Muscle layer of colon (tissue), 2 donors: ENCODE results near the gene LMF2.

Experiments used
- H3K27ac ChIP-seq: one replicate; pipeline ENCODE4 v1.7.0; 2013; ENCODE audit warnings: low read depth, mild to moderate bottlenecking, low read length, moderate library complexity
- H3K27me3 ChIP-seq, 2 donors: one replicate each; pipeline ENCODE4 v1.7.0; 2013; ENCODE audit warnings: low read length in 2 of 2, mild to moderate bottlenecking in 2 of 2; ENCODE audit not compliant: insufficient read depth in 2 of 2, control insufficient read depth in 1 of 2
- H3K36me3 ChIP-seq: one replicate; pipeline ENCODE4 v1.7.0; 2013; ENCODE audit warnings: mild to moderate bottlenecking, low read length; ENCODE audit not compliant: insufficient read depth
- H3K4me1 ChIP-seq: one replicate; pipeline ENCODE4 v1.7.0; 2013; ENCODE audit warnings: mild to moderate bottlenecking, low read length; ENCODE audit not compliant: insufficient read depth
- H3K4me3 ChIP-seq, 2 donors: one replicate each; pipeline ENCODE4 v1.7.0; 2013; ENCODE audit warnings: low read length in 2 of 2, low read depth in 1 of 2, mild to moderate bottlenecking in 1 of 2, moderate library complexity in 1 of 2
- H3K9ac ChIP-seq: one replicate; pipeline ENCODE4 v1.7.0; 2013; ENCODE audit warnings: low read length
- H3K9me3 ChIP-seq: one replicate; pipeline ENCODE4 v1.7.0; 2013; ENCODE audit warnings: mild to moderate bottlenecking, low read length
- donor health status: abdominal sarcoma.
- donor health status: Adenocarcinoma of cecum.

The LMF2 gene

DNA sequence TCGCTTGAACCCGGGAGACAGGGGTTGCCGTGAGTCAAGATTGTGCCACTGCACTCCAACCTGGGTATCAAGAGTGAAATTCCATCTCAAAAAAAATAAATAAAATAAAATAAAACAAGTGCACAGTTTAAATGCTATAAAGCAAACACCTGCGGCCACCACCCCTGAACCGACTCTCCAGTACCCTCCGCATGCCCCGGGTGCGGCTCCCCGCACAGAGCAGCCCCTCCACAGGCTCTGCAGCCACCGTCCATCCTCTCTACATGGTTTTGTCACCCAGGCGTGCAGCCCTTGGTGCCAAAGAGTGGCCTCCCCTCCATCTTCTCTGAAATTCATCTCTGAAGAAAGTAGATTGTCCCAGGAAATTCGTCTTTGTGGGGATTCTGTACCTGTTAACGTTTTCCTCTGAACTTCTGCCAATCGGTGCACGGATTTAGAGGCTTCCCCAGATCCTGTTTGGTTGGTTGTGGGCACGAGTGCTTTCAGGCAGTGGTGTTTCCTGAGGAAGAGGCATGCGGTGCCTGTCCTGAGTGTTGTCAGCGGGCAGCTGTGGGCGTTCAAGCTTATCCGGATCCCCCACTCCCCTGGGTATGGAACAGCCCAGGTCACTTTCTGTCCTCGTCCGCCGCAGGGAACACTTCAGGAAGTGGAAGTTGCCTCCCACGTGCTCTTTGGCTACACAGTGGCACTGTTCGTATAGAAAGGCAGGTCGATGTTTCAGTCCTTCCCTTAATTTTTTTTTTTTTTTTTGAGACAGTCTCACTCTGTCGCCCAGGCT is 16.8 kb downstream of the LMF2 start:
- H3K27me3 ChIP-seq: no peaks in the 10 kb centered on the region
- H3K4me1 ChIP-seq: no peaks in the 10 kb centered on the region
- H3K4me3 ChIP-seq: no peak overlapping the region
- H3K27ac ChIP-seq: no peak overlapping the region
- H3K36me3 ChIP-seq: no peaks in the 10 kb centered on the region
- H3K9me3 ChIP-seq: no peaks in the 10 kb centered on the region
- H3K9ac ChIP-seq: no peak overlapping the region

DNA sequence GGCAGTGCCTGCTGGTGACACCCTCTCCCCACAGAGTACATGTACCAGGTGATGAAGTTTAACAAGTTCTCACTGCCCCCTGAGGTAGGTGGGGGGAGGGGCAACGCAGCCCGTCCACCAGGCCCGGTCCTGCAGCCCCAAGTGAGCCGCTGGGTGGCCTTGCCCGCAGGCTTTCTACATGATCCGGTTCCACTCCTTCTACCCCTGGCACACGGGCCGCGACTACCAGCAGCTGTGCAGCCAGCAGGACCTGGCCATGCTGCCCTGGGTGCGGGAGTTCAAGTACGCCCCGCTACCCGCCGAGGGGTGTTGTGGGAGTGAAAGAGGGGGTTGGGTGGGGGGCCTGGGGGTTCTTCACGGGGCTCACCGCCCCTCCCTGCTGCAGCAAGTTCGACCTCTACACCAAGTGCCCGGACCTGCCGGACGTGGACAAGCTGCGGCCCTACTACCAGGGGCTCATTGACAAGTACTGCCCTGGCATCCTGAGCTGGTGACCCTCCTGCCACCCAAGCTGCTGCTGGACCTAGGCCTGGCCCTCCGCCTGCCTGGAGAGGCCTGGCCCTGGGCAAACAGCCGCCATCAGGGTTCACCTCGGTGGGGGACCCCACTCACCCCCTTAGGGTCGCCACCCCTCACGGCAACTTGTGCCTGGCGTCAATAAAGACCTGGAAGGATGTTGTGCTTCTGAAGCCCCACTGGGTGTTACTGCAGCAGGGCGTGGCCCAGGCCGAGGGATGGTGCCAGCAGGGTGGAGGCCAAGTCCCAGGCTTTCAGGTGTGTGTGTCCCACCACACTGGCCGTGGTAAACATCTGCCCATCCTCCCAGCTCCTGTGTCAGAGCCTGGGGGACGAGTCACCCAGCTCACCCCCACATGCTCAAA is 17.9 kb downstream of the LMF2 start:
- Histone ChIP-seq H3K4me1 (no peaks in the 10 kb centered on the region), H3K36me3 (no peaks in the 10 kb centered on the region), H3K9ac (no peak overlapping the region), H3K4me3 (no peak overlapping the region), H3K27me3 (no peaks in the 10 kb centered on the region), H3K27ac (no peak overlapping the region), H3K9me3 (no peaks in the 10 kb centered on the region)

DNA sequence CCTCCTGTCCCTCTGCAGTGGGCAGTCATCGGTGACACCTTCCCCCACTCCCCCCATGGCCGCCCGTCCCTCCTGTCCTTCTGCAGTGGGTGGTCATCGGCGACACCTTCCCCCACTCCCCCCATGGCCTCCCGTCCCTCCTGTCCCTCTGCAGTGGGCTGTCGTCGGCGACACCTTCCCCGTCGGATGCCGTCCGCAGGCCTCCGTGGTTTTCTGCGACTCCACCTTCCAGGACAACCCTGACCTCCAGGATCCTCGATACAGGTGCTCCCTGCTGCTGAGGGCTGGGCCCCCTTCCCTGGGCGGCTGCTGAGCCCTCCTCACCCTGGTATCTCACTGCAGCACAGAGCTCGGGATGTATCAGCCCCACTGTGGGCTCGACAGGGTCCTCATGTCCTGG is 18.6 kb downstream of the LMF2 start:
- no peaks in the 10 kb centered on the region for H3K9me3 ChIP-seq
- no peak overlapping the region for H3K9ac ChIP-seq
- no peak overlapping the region for H3K4me3 ChIP-seq
- no peaks in the 10 kb centered on the region for H3K36me3 ChIP-seq
- H3K4me1 ChIP-seq: no peaks in the 10 kb centered on the region
- H3K27ac ChIP-seq: no peak overlapping the region
- peaks cover 0 to 5% of the 10 kb centered on the region in 2 donors for H3K27me3 ChIP-seq

DNA sequence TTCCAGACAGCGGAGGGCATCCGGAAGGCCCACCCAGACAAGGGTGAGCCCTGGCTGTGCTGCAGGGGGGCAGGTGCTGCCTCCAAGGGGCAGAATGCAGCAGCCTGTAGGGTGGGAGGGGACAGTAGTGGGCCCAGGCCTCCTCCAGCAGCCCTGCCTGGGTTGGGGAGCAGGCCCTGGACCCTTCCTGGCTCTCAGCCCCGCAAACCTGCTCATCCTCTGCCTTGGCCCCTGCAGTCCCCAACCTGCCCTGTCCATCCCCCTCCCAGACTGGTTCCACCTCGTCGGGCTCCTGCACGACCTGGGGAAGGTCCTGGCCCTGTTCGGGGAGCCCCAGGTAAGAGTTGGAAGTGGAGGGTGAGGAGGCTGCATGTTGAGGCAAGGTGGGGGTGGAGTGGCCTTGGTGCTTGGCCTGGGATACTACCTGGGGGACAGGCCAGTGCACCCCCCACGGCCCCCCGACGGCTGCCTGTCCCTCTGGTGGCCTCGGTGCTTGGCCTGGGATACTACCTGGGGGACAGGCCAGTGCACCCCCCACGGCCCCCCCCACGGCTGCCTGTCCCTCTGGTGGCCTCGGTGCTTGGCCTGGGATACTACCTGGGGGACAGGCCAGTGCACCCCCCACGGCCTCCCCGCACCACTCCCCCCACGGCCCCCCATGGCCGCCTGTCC is 19.4 kb downstream of the LMF2 start:
- H3K9ac ChIP-seq: no peak overlapping the region
- no peaks in the 10 kb centered on the region for H3K9me3 ChIP-seq
- H3K27ac ChIP-seq: no peak overlapping the region
- no peaks in the 10 kb centered on the region for H3K36me3 ChIP-seq
- H3K4me3 ChIP-seq: no peak overlapping the region
- no peaks in the 10 kb centered on the region for H3K4me1 ChIP-seq
- H3K27me3 ChIP-seq: peaks cover 0 to 12% of the 10 kb centered on the region in 2 donors

DNA sequence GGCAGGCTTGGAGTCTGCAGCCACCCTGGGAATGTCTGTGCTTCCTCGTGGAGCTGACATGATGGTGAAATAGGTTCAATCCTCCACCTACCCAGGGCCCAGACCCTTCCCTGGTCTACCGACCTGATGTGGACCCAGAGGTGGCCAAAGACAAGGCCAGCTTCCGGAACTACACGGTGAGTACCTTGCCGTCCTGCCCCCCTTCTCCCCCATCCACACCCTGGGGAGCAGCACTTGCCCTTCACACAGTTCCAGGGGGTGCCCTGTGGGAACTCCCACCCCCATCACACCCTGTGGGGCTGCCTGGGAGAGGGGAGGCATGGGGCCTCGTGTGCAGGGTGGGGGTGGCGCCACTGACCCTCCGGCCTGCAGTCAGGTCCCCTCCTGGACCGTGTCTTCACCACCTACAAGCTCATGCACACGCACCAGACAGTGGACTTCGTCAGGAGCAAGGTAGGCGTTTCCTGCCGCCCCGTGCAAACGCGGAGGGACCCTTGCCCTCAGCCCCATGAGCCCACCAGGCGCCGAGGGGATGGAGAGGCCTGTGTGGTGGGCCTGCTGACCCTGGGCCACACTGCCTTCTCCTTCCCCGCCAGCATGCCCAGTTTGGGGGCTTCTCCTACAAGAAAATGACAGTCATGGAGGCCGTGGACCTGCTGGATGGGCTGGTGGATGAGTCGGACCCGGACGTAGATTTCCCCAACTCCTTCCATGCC is 20.1 kb downstream of the LMF2 start:
- Histone ChIP-seq H3K27me3 (peaks cover 0 to 19% of the 10 kb centered on the region in 2 donors), H3K9ac (no peak overlapping the region), H3K36me3 (no peaks in the 10 kb centered on the region), H3K27ac (no peak overlapping the region), H3K4me1 (no peaks in the 10 kb centered on the region), H3K9me3 (no peaks in the 10 kb centered on the region), H3K4me3 (no peak overlapping the region)

DNA sequence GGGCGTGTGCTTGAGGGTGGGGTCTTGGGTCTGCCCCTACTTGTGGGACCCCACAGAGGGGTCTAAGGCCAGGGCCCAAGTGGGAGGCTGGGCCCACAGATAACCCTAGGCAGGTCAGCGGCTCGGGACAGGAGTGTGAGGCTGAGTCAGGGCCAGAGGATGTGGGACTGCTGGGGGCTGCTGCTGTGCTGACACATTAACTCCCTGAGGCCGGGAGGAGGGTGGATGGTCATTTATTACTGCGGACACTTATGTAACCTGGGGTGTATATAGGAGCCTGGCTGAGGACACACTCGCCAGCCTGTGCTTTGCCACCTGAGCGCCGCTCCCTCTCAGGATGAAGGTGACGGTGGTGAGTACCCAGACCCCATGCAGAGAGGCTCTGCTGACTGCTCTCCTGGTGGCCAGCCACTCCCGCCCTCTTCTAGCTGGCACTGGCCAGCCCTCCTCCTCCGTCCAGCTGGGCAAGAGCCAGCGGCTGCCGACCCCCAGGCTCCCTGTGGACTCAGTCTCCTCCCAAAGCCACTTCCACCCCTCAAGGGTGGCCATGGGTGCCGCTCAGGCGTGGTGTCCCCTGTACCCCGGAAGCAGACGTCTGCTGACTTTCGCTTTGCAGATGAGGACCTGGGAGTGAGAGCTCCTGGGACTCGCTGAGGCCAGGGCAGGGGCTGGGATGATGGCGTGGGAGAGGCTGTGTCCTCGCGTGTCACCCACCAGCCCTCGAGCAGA is 20.8 kb downstream of the LMF2 start, which contains the start of gene MIOX:
Gene MIOX, plus strand, starts transcription at position 299 of the 729 bp plus-strand sequence. Its CDS starts 39 bp downstream, at position 338.
- Histone ChIP-seq H3K27ac (no peak within 1 kb of the TSS), H3K9me3 (no peaks in the 10 kb centered on the region), H3K27me3 (peaks cover 0 to 27% of the 10 kb centered on the region in 2 donors)

DNA sequence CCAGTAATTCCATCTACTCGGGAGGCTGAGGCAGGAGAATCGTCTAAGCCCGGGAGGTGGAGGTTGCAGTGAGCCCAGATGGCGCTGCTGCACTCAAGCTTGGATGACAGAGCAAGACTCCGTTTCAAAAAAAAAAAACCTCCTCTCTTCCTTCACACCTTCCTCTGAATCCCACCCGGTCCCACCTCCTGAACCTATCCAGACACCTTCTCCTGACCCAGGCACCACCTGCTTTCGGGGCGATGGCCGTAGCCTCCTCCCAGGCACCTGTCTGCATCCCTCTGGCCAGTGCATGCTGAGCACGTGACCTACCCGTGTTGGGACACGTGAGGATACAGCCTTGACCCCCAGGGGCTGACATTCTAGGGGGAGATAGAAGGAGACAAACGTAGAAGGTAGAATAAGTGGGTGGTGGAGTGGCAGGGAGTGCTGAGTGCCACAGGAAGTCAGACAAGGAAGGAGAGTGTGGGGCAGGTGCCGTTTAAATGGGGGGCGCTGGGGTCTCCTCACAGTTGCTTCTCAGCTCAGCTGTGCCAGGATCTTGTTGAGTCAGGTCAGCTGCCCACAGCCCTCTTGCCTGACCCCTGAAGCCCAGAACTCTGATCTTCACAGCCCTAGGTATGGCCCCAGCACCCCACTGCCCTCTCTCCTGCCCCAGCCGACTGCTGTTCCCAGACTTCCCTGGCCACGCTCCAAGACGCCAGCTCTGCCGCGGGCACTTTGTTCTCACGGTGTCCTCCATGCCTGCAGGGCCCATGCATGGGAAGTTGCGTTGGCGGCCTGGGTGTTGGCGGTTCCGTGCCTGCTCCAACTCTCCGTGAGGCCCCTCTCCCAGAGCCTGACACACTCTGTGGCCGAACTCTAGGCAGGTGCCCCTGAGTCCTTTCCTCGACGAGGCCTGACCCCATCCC is 22.0 kb downstream of the LMF2 start:
- no peak overlapping the region for H3K4me3 ChIP-seq

More for the DNA sequence above, 20.8 kb downstream of the LMF2 start, which contains the start of gene MIOX:
- H3K9ac ChIP-seq: no peak within 1 kb of the TSS
- no peak within 1 kb of the TSS for H3K4me3 ChIP-seq
- H3K36me3 ChIP-seq: no peaks in the 10 kb centered on the region
- H3K4me1 ChIP-seq: no peaks in the 10 kb centered on the region

DNA sequence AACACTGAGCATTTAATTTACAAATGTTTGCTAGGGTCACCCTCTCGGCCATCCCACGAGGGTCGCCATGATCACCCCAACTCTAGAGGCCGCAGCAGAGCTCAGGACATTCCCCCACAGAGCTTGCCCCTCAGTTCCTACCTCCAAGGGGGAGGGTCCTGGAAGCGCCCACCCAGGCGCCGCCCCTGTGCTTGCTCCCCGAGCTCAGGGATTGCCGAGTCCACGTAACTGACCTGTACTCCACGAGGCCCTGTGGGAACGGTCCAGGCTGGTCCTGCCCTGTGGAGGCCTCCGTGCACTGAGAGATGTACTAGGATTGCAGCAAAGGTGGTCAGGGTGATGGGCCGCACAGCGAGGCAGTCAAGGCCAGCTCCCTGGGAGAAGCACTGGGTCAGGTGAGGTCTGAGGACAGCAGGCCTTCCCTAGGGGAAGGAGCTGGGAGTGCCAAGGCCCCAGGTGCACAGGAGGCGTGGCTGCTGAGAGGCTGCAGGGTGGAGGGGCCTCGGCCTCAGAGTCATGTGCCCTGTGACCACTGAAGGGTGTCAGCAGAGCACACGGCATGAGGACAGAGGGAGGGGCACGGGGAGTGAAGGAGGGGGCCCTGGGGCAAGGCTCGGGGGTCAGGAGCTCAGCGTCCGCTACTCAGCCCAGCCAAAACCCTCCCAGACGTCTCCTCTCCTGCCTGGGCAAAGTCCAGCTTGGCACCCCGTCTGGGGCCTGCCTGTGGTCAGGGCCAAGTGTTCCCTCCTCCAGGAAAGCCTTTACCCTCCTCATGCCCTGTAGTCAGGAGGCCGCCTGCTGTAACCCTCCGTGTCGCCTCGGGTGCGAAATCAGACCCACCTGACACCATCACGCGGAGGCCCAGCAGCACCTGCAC is 23.3 kb downstream of the LMF2 start:
- Histone ChIP-seq H3K4me3 (no peak overlapping the region), H3K9me3 (no peaks in the 10 kb centered on the region), H3K4me1 (no peaks in the 10 kb centered on the region), H3K36me3 (no peaks in the 10 kb centered on the region), H3K27ac (no peak overlapping the region), H3K27me3 (peaks cover 11 to 47% of the 10 kb centered on the region in 2 donors), H3K9ac (no peak overlapping the region)

More for the DNA sequence above, 22.0 kb downstream of the LMF2 start:
- no peaks in the 10 kb centered on the region for H3K4me1 ChIP-seq
- peaks cover 2 to 38% of the 10 kb centered on the region in 2 donors for H3K27me3 ChIP-seq
- H3K9ac ChIP-seq: no peak overlapping the region
- no peaks in the 10 kb centered on the region for H3K9me3 ChIP-seq
- no peaks in the 10 kb centered on the region for H3K36me3 ChIP-seq
- H3K27ac ChIP-seq: no peak overlapping the region

DNA sequence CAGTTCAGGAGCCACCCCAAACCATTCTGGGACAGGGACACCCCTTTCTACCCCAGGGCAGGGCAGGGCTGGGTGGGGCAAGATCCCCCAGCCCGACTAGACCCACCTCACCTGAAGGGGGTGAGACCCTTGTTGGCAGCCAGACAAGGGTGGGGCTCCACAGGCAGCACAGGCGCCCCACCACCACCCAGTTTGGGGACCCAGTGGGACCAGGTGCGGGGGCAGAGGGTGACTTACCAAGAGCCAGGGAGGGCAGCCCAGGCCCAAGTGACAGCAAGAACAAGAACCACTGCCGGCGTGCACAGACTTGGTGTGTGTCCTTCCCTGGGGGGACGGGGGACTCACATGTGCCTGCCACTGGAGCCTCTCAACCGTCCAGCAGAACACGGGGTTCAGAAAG is 23.9 kb downstream of the LMF2 start:
- Histone ChIP-seq H3K27ac (no peak overlapping the region), H3K27me3 (peaks cover 11 to 47% of the 10 kb centered on the region in 2 donors), H3K36me3 (no peaks in the 10 kb centered on the region), H3K4me3 (no peak overlapping the region), H3K9me3 (no peaks in the 10 kb centered on the region), H3K9ac (no peak overlapping the region), H3K4me1 (no peaks in the 10 kb centered on the region)
